HTR-8/SVneo (cell line): Measurements from ENCODE around the gene CGB2.
"Not testable (repeated sequence)": the region's sequence is repeated elsewhere in the genome, so short reads cannot be mapped to it uniquely, and the experiment has no call there.

ENCODE experiments used
- DNase-seq: peaks from one replicate; pipeline ENCODE4 v3.0.0; 2011; ENCODE audit warnings: low spot score, mixed read lengths; ENCODE audit not compliant: insufficient read length
- FAIRE-seq: peaks from 2 replicates; lab custom pipeline; 2011; peaks lifted over from hg19 to GRCh38; lab: Jason Lieb, UNC

The CGB2 gene

GRCh38 chr19:49006905-49007304 is 24.8 kb upstream of the CGB2 start:
- no peak for FAIRE-seq
- DNase-seq, result no peak

GRCh38 chr19:49009828-49010227 is 21.9 kb upstream of the CGB2 start:
- FAIRE-seq, result no peak
- DNase-seq, result no peak

- DNase-seq, result no peak
These were observed 21.2 kb upstream of the CGB2 start for GRCh38 chr19:49010453-49010852.

GRCh38 chr19:49011194-49011593 is 20.5 kb upstream of the CGB2 start:
- DNase-seq, result no peak
- FAIRE-seq, result no peak

More at GRCh38 chr19:49010453-49010852, 21.2 kb upstream of the CGB2 start:
- no peak for FAIRE-seq

- DNase-seq, result no peak
- no peak for FAIRE-seq
These were observed 17.4 kb upstream of the CGB2 start for GRCh38 chr19:49014123-49014869.

- no peak for DNase-seq
- FAIRE-seq, result no peak
These were observed 16.8 kb upstream of the CGB2 start for GRCh38 chr19:49014870-49015255.

GRCh38 chr19:49016067-49016839 is 15.4 kb upstream of the CGB2 start:
- FAIRE-seq (no peak), DNase-seq (no peak)

- DNase-seq (no peak), FAIRE-seq (no peak)
These were observed 14.5 kb upstream of the CGB2 start, which contains the start of gene LHB for GRCh38 chr19:49017041-49017665. Gene LHB (minus strand): TSS chr19:49017091. CDS start chr19:49017081, 10 bp downstream.

GRCh38 chr19:49017666-49018351 is 13.9 kb upstream of the CGB2 start:
- FAIRE-seq (no peak), DNase-seq (no peak)

GRCh38 chr19:49018388-49019241 is 13.1 kb upstream of the CGB2 start:
- not testable (repeated sequence) for DNase-seq, FAIRE-seq

- FAIRE-seq (no peak), DNase-seq (no peak)
These were observed 12.3 kb upstream of the CGB2 start for GRCh38 chr19:49019242-49019932.

- DNase-seq, result no peak
- no peak for FAIRE-seq
These were observed 11.3 kb upstream of the CGB2 start for GRCh38 chr19:49020342-49020741.

GRCh38 chr19:49020931-49021895 is 10.5 kb upstream of the CGB2 start:
- no peak for DNase-seq

GRCh38 chr19:49022116-49022515 is 9.6 kb upstream of the CGB2 start:
- DNase-seq, result no peak
- no peak for FAIRE-seq

More at GRCh38 chr19:49020931-49021895, 10.5 kb upstream of the CGB2 start:
- no peak for FAIRE-seq

GRCh38 chr19:49024233-49024632 is 7.5 kb upstream of the CGB2 start, which contains the start of gene CGB3:
Gene CGB3 (minus strand): TSS chr19:49024333. CDS start chr19:49023971, 362 bp downstream.
- not testable (repeated sequence) for FAIRE-seq, DNase-seq

GRCh38 chr19:49025088-49025487 is 6.6 kb upstream of the CGB2 start:
- DNase-seq, FAIRE-seq: not testable (repeated sequence)

- FAIRE-seq, DNase-seq: not testable (repeated sequence)
These were observed 6.1 kb upstream of the CGB2 start for GRCh38 chr19:49025599-49025998.
